ENCODE measurements around the gene ADIG. TPM values are rescaled to one million over a fixed set of nuclear protein-coding genes. Genes with fewer than 3 reads are reported as not detected.

Gene ADIG
- total RNA-seq, 4 donors from 2014 or later: not detected

GRCh38 chr20:38610521-38610920 lies 29.5 kb downstream of the ADIG start:
- intact Hi-C loops (cut with DNase I): no loop called here
- DNase-seq (ENCODE audit: extremely low spot score): no peak
- Histone ChIP-seq H3K4me1 (no peaks in the 10 kb centered on the region), H3K36me3 (no peaks in the 10 kb centered on the region), H3K9me3 (no peaks in the 10 kb centered on the region), H3K4me3 (no peak overlapping the region), H3K27ac (replicated peaks in 1 of 4) (no peak overlapping the region), H3K27me3 (peaks cover 0 to 46% (median 0%) of the 10 kb centered on the region in 4 donors)
- TF ChIP-seq POLR2A (IDR thresholded peaks at IDR 0.05; ENCODE audit: low read depth): no peak
- 66% methylated on average over 5 of the region's 5 CpGs for WGBS

- H3K4me3 ChIP-seq: no peak overlapping the region
- H3K27me3 ChIP-seq: peaks cover 0 to 57% (median 0%) of the 10 kb centered on the region in 4 donors
- DNase-seq (ENCODE audit: extremely low spot score): no peak
- no peaks in the 10 kb centered on the region for H3K9me3 ChIP-seq
- H3K27ac ChIP-seq (replicated peaks in 1 of 4): no peak overlapping the region
- no peaks in the 10 kb centered on the region for H3K36me3 ChIP-seq
- H3K4me1 ChIP-seq: no peaks in the 10 kb centered on the region
- TF ChIP-seq EP300 (IDR thresholded peaks at IDR 0.05): no peak
- no peak for TF ChIP-seq CTCF (IDR thresholded peaks at IDR 0.05)
- intact Hi-C loops (cut with DNase I): no loop called here
- WGBS: 67% methylated on average over 5 of the region's 5 CpGs
Observed at GRCh38 chr20:38612751-38613515, 31.9 kb downstream of the ADIG start.

- no peaks in the 10 kb centered on the region for H3K4me1 ChIP-seq
- 89% methylated on average over 15 of the region's 15 CpGs for WGBS
- peaks cover 0 to 53% (median 0%) of the 10 kb centered on the region in 4 donors for H3K27me3 ChIP-seq
- TF ChIP-seq POLR2AphosphoS5 (IDR thresholded peaks at IDR 0.05) (no peak), EP300 (IDR thresholded peaks at IDR 0.05) (no peak), CTCF (IDR thresholded peaks at IDR 0.05) (no peak), POLR2A (IDR thresholded peaks at IDR 0.05; ENCODE audit: low read depth) (no peak)
- H3K36me3 ChIP-seq: no peaks in the 10 kb centered on the region
- no peak overlapping the region for H3K27ac ChIP-seq (replicated peaks in 1 of 4)
- no peak for DNase-seq (ENCODE audit: extremely low spot score)
- intact Hi-C loops (cut with DNase I): no loop called here
- H3K9me3 ChIP-seq: no peaks in the 10 kb centered on the region
- no peak overlapping the region for H3K4me3 ChIP-seq
Observed at GRCh38 chr20:38615283-38615682, 34.3 kb downstream of the ADIG start.

GRCh38 chr20:38616457-38616856 lies 35.5 kb downstream of the ADIG start:
- no peak for DNase-seq (ENCODE audit: extremely low spot score)
- Histone ChIP-seq H3K36me3 (no peaks in the 10 kb centered on the region), H3K4me3 (no peak overlapping the region), H3K9me3 (no peaks in the 10 kb centered on the region), H3K27me3 (peaks cover 0 to 53% (median 0%) of the 10 kb centered on the region in 4 donors), H3K27ac (replicated peaks in 1 of 4) (no peak overlapping the region), H3K4me1 (no peaks in the 10 kb centered on the region)
- intact Hi-C loops (cut with DNase I): no loop called here
- WGBS: 79% methylated on average over 4 of the region's 4 CpGs
- TF ChIP-seq POLR2A (IDR thresholded peaks at IDR 0.05; ENCODE audit: low read depth): no peak
- no peak for TF ChIP-seq POLR2AphosphoS5 (IDR thresholded peaks at IDR 0.05)
- no peak for TF ChIP-seq CTCF (IDR thresholded peaks at IDR 0.05)
- TF ChIP-seq EP300 (IDR thresholded peaks at IDR 0.05): no peak

GRCh38 chr20:38617011-38617829 lies 36.2 kb downstream of the ADIG start:
- no peaks in the 10 kb centered on the region for H3K9me3 ChIP-seq
- intact Hi-C loops (cut with DNase I): no loop called here
- 73% methylated on average over 16 of the region's 16 CpGs for WGBS
- no peak overlapping the region for H3K27ac ChIP-seq (replicated peaks in 1 of 4)
- H3K27me3 ChIP-seq: peaks cover 0 to 53% (median 0%) of the 10 kb centered on the region in 4 donors
- no peaks in the 10 kb centered on the region for H3K36me3 ChIP-seq
- DNase-seq (ENCODE audit: extremely low spot score): no peak
- no peaks in the 10 kb centered on the region for H3K4me1 ChIP-seq
- H3K4me3 ChIP-seq: no peak overlapping the region
- TF ChIP-seq CTCF (IDR thresholded peaks at IDR 0.05) (no peak), POLR2AphosphoS5 (IDR thresholded peaks at IDR 0.05) (no peak), EP300 (IDR thresholded peaks at IDR 0.05) (no peak), POLR2A (IDR thresholded peaks at IDR 0.05; ENCODE audit: low read depth) (no peak)
